K562 (cell line): ENCODE measurements around the gene FOXL2NB. TPM values are rescaled to one million over a fixed set of nuclear protein-coding genes. Genes with fewer than 3 reads are reported as not detected.

Experiments
- ATAC-seq: fragments of 200-7000 bp; cut with Tn5 transposase; 3 replicates; pipeline ENCODE4 v1.9.1; 2020; ENCODE audit warnings: moderate library complexity
- BruUV-seq: library from RNA; stranded (reverse); fragments of 400-500 nt; replicated peaks from 2 replicates; lab custom pipeline; 2021; lab: Mats Ljungman, UMichigan
- CTCF ChIA-PET: fragments of 300-600 bp; formaldehyde crosslinking; extraction: SDS; loops from one replicate; lab custom pipeline; 2021; ENCODE audit warnings: low intra/inter-chr PET ratio; lab: Yijun Ruan, JAX
- POLR2A ChIA-PET: fragments of 300-600, 350-650 bp; sonication (Branson Sonifier 250); formaldehyde crosslinking; extraction: SDS; loops from one replicate; lab custom pipeline; 2021; ENCODE audit warnings: antibody characterized with exemption, inconsistent platforms; lab: Yijun Ruan, JAX
- DNase-seq, 4 experiments: peaks; one replicate each; pipeline versions ENCODE4 v3.0.0 to v3.0.0-alpha.2; 2011 to 2018; ENCODE audit warnings: low spot score in 3 of 4, mixed read lengths in 3 of 4; ENCODE audit errors: extremely low read depth in 1 of 4
- FAIRE-seq: peaks from 2 replicates; lab custom pipeline; 2011; peaks lifted over from hg19 to GRCh38; lab: Jason Lieb, UNC
- H2AFZ ChIP-seq: 2 replicates; pipeline ENCODE4 v1.6.0; 2011; ENCODE audit warnings: low read depth, low read length, control low read depth, inconsistent platforms
- H3K27ac ChIP-seq: fragments of 200-600 bp; 3 replicates; pipeline ENCODE4 v1.8.0; 2011; ENCODE audit warnings: low read depth, mild to moderate bottlenecking, control low read depth, inconsistent platforms, low read length, moderate library complexity, mixed read lengths; ENCODE audit errors: extremely low read depth
- H3K27me3 ChIP-seq, 2 experiments: fragments of 300-600 bp in 1 of 2; 2 replicates in 1 of 2; 3 replicates in 1 of 2; pipeline versions ENCODE4 v1.6.0 to v1.8.0; 2011; ENCODE audit warnings: inconsistent platforms in 2 of 2, low read length in 2 of 2, mild to moderate bottlenecking in 1 of 2, mixed read lengths in 1 of 2, moderate library complexity in 1 of 2; ENCODE audit not compliant: control insufficient read depth in 2 of 2, insufficient read depth in 2 of 2
- H3K36me3 ChIP-seq: fragments of 300-600 bp; 3 replicates; pipeline ENCODE4 v1.8.0; 2011; ENCODE audit warnings: mild to moderate bottlenecking, low read length, inconsistent platforms; ENCODE audit not compliant: control insufficient read depth, insufficient read depth
- H3K4me1 ChIP-seq, 2 experiments: fragments of 200-600 bp in 1 of 2; replicated peaks in 1 of 2; 2 replicates in 1 of 2; 3 replicates in 1 of 2; pipeline versions ENCODE4 v1.5.1 to v1.8.0; 2011; ENCODE audit warnings: inconsistent platforms in 2 of 2, low read length in 2 of 2, mild to moderate bottlenecking in 1 of 2, mixed read lengths in 1 of 2, moderate library complexity in 1 of 2; ENCODE audit not compliant: control insufficient read depth in 2 of 2, insufficient read depth in 2 of 2
- H3K4me2 ChIP-seq: 2 replicates; pipeline ENCODE4 v1.6.1; 2011; ENCODE audit warnings: low read length, control low read depth, inconsistent platforms, mixed read lengths; ENCODE audit not compliant: insufficient read depth
- H3K4me3 ChIP-seq: fragments of 200-600 bp; sonication (generic), shearing (Covaris generic); 2 replicates; pipeline ENCODE4 v1.5.1; 2016; ENCODE audit warnings: control low read depth, inconsistent platforms
- H3K79me2 ChIP-seq: fragments of 200-600 bp; 3 replicates; pipeline ENCODE4 v1.8.0; 2011; ENCODE audit warnings: low read length, inconsistent platforms; ENCODE audit not compliant: control insufficient read depth, insufficient read depth
- H3K9ac ChIP-seq, 2 experiments: 2 replicates each; pipeline versions ENCODE4 v1.6.0 to v1.6.1; 2011; ENCODE audit warnings: low read depth in 2 of 2, low read length in 2 of 2, control low read depth in 1 of 2, inconsistent platforms in 1 of 2, mild to moderate bottlenecking in 1 of 2, mixed read lengths in 1 of 2; ENCODE audit not compliant: insufficient read depth in 1 of 2
- H3K9me1 ChIP-seq: one replicate; pipeline ENCODE4 v1.6.0; 2011; ENCODE audit warnings: inconsistent platforms, mild to moderate bottlenecking, low read length, moderate library complexity; ENCODE audit not compliant: control insufficient read depth, insufficient read depth
- H3K9me3 ChIP-seq: replicated peaks from 2 replicates; pipeline ENCODE4 v1.5.1; 2011; ENCODE audit warnings: low read depth, low read length, inconsistent platforms; ENCODE audit not compliant: control insufficient read depth, insufficient read depth
- H4K20me1 ChIP-seq: replicated peaks from 2 replicates; pipeline ENCODE4 v1.6.1; 2011; ENCODE audit warnings: low read length, inconsistent platforms, mixed read lengths; ENCODE audit not compliant: control insufficient read depth, insufficient read depth
- BRD9 ChIP-seq: fragments of 450-650 bp; IDR thresholded peaks from 2 replicates; pipeline ENCODE4 v1.6.1; 2018; ENCODE audit warnings: low read depth; ENCODE audit not compliant: partially characterized antibody
- CTBP1 ChIP-seq: fragments of 450-650 bp; IDR thresholded peaks from 2 replicates; pipeline ENCODE4 v1.6.1; 2016; ENCODE audit warnings: borderline replicate concordance
- EGR1 ChIP-seq: fragments of 450-650 bp; conservative IDR thresholded peaks from 2 replicates; pipeline ENCODE4 v1.6.1; 2017; ENCODE audit warnings: mild to moderate bottlenecking
- ETV1 ChIP-seq: fragments of 450-650 bp; conservative IDR thresholded peaks from 2 replicates; pipeline ENCODE4 v1.6.1; 2016; ENCODE audit warnings: missing genetic modification characterization, control low read depth, low read depth, missing compliant biosample characterization
- ETV5 ChIP-seq: sonication (generic); formaldehyde crosslinking; IDR thresholded peaks from 2 replicates; pipeline ENCODE4 v1.4.0; 2020; ENCODE audit warnings: low read depth, mild to moderate bottlenecking, missing genetic modification reagents
- GTF2B ChIP-seq: IDR thresholded peaks from 2 replicates; pipeline ENCODE4 v1.6.1; 2011; ENCODE audit not compliant: insufficient read length; ENCODE audit errors: extremely low read depth
- HIVEP1 ChIP-seq: fragments of 250-450 bp; sonication (Bioruptor Pico); IDR thresholded peaks from 2 replicates; pipeline ENCODE4 v1.4.0; 2020; ENCODE audit warnings: mild to moderate bottlenecking
- JUNB ChIP-seq: fragments of 450-650 bp; formaldehyde crosslinking; conservative IDR thresholded peaks from 2 replicates; pipeline ENCODE4 v1.4.0; 2020; ENCODE audit warnings: mild to moderate bottlenecking
- KAT8 ChIP-seq: fragments of 450-650 bp; IDR thresholded peaks from 2 replicates; pipeline ENCODE4 v1.6.1; 2016; ENCODE audit warnings: low read depth, mild to moderate bottlenecking
- KDM1A ChIP-seq, 2 experiments: fragments of 450-650 bp; IDR thresholded peaks; 2 replicates each; pipeline ENCODE4 v1.6.1; 2016; ENCODE audit warnings: mild to moderate bottlenecking in 2 of 2
- MBD2 ChIP-seq: sonication (generic); IDR thresholded peaks from 2 replicates; pipeline ENCODE4 v1.6.1; 2016; ENCODE audit warnings: low read depth, borderline replicate concordance
- MIER1 ChIP-seq: fragments of 450-650 bp; IDR thresholded peaks from 2 replicates; pipeline ENCODE4 v1.6.1; 2016; ENCODE audit warnings: antibody characterized with exemption, mild to moderate bottlenecking, low read depth
- MTA3 ChIP-seq: fragments of 450-650 bp; formaldehyde crosslinking; IDR thresholded peaks from 2 replicates; pipeline ENCODE4 v1.6.1; 2017; ENCODE audit warnings: mild to moderate bottlenecking, borderline replicate concordance
- POLR2H ChIP-seq: IDR thresholded peaks from 2 replicates; pipeline ENCODE4 v1.6.1; 2016; ENCODE audit warnings: missing genetic modification characterization, low read depth, mild to moderate bottlenecking, control low read depth, missing compliant biosample characterization, moderate library complexity
- POU5F1 ChIP-seq: fragments of 150-350 bp; IDR thresholded peaks from 2 replicates; pipeline ENCODE4 v1.6.1; 2014; ENCODE audit warnings: borderline replicate concordance, low read length, low read depth, mild to moderate bottlenecking; ENCODE audit not compliant: partially characterized antibody
- RB1 ChIP-seq: fragments of 450-650 bp; IDR thresholded peaks from 2 replicates; pipeline ENCODE4 v1.6.1; 2017; ENCODE audit warnings: low read depth, mild to moderate bottlenecking
- STAT5A ChIP-seq: IDR thresholded peaks from 2 replicates; pipeline ENCODE4 v1.6.1; 2012; ENCODE audit warnings: low read length, inconsistent platforms, borderline replicate concordance
- TCF3 ChIP-seq: sonication (generic); formaldehyde crosslinking; IDR thresholded peaks from 2 replicates; pipeline ENCODE4 v1.4.0; 2020; ENCODE audit warnings: mild to moderate bottlenecking, missing genetic modification reagents
- TCFL5 ChIP-seq: fragments of 250-450 bp; sonication (Bioruptor Pico); conservative IDR thresholded peaks from 2 replicates; pipeline ENCODE4 v1.6.1; 2021; ENCODE audit warnings: mild to moderate bottlenecking, moderate library complexity, matching md5 sums
- ZHX1 ChIP-seq: fragments of 150-350 bp; conservative IDR thresholded peaks from 2 replicates; pipeline ENCODE4 v1.6.1; 2014; ENCODE audit warnings: low read length
- ZNF197 ChIP-seq: fragments of 200-800 bp; sonication (Bioruptor generic); IDR thresholded peaks from 2 replicates; pipeline ENCODE4 v1.6.1; 2016; ENCODE audit warnings: low read depth, missing genetic modification characterization, missing compliant biosample characterization
- WGBS: fragments of 100-300 bp; shearing (Covaris generic); methylation state at CpG from one replicate; pipeline ENCODE4 v1.1.6; 2016; ENCODE audit warnings: low coverage, mixed read lengths; ENCODE audit not compliant: insufficient coverage; ENCODE audit errors: missing lambda C conversion rate; 5-methylcytosine and 5-hydroxymethylcytosine counted together
- in situ Hi-C: fragments of 300-500 bp; cut with MboI; formaldehyde crosslinking; loops from 4 replicates; pipeline ENCODE4 v1.15.0; 2018; ENCODE audit warnings: inconsistent platforms, mixed read lengths
- intact Hi-C: fragments of 100-400 bp; cut with micrococcal nuclease; formaldehyde crosslinking; loops from 2 replicates; pipeline ENCODE4 v1.14.2; 2022
- polyA plus RNA-seq, 8 experiments: library from polyadenylated mRNA; depleted of rRNA in 4 of 8; stranded (reverse) in 5 of 8; unstranded in 3 of 8; fragments of >200 nt; fragmentation: Nextera tagmentation in 2 of 8; fragmentation: Illumina TruSeq in 1 of 8; extraction: Ambion mirVana in 2 of 8; extraction: Trizol in 1 of 8; gene quantifications; 2 replicates each; pipeline versions ENCODE4 v1.2.1 to v1.2.3, GENCODE V29; 2011 to 2014; ENCODE audit warnings: inconsistent platforms in 1 of 8, missing spikeins in 1 of 8
- total RNA-seq, 7 experiments: library from RNA; depleted of rRNA in 6 of 7; stranded (reverse); fragments of >200 nt in 6 of 7; fragmentation: Illumina TruSeq in 2 of 7; extraction: Trizol in 2 of 7; gene quantifications; 2 replicates each; pipeline versions ENCODE4 v1.2.1 to v1.2.3, GENCODE V29; 2011 to 2021; ENCODE audit warnings: low replicate concordance in 1 of 7

Gene FOXL2NB
- total and polyA plus RNA-seq, 9 of the 15 experiments (the other 6 are each of a cell fraction or from before 2014, with no cell fraction given): 0.71 to 17.4 (median 9.0) TPM

- H4K20me1 ChIP-seq: no peaks in the 10 kb centered on the region
- H3K79me2 ChIP-seq: peaks cover 7% of the 10 kb centered on the region; the same call in 2 of the 3 replicates
- ChIA-PET CTCF (interaction anchor here (0.6 to 2.5 kb wide), 8 partner anchors 79 to 735 kb away, joined by 3 to 21 read pairs (median 7); partner anchors contain the start of genes CEP70 and PIK3CB), POLR2A (interaction anchor here (0.6 to 1.9 kb wide), 19 partner anchors 12 to 531 kb away, joined by 3 to 11 read pairs (median 4); partner anchors contain the start of genes CEP70 and PIK3CB)
- H3K4me1 ChIP-seq: peaks cover 32 to 38% of the 10 kb centered on the region in 2 experiments
- 3% methylated on average over 19 of the region's 19 CpGs for WGBS
- TSS peak; percentile 73 for BruUV-seq
- H3K9me1 ChIP-seq: no peaks in the 10 kb centered on the region
- peak overlapping the region; percentile 98 for H3K27ac ChIP-seq
- peak overlapping the region; percentile 80 for H3K4me2 ChIP-seq
- H3K9ac ChIP-seq: peak overlapping the region; percentile 95 to 99
- H3K9me3 ChIP-seq: no peaks in the 10 kb centered on the region
- H3K4me3 ChIP-seq: peak overlapping the region; percentile 79
- H2AFZ ChIP-seq: peak overlapping the region; percentile 98
- FAIRE-seq (peak; percentile 87), ATAC-seq (peak; percentile 47), DNase-seq (peak; percentile 65 to 80 (median 72))
- no peaks in the 10 kb centered on the region for H3K36me3 ChIP-seq
- in situ Hi-C loops: loop anchor here (5.0 kb wide), 2 partner anchors 83 to 218 kb away; partner anchors contain the start of gene PIK3CB
- intact Hi-C loops: loop anchor here (1.0 to 10.0 kb wide), 5 partner anchors 40 to 848 kb away; partner anchors contain the start of genes ARMC8, CEP70 and PIK3CB
- H3K27me3 ChIP-seq: no peaks in the 10 kb centered on the region
- no peak for TF ChIP-seq ZNF197 (CRISPR knock-in tag)
- TF ChIP-seq EGR1: no peak
- no peak for TF ChIP-seq JUNB (CRISPR knock-in tag)
- TF ChIP-seq MTA3: peak; percentile 40; the same call in 1 of the 2 replicates
- peak; percentile 83 for TF ChIP-seq CTBP1
- peak; percentile 68 for TF ChIP-seq BRD9
- TF ChIP-seq MIER1: no peak
- no peak for TF ChIP-seq TCFL5
- no peak for TF ChIP-seq ZHX1
- TF ChIP-seq MBD2: peak; percentile 35; the same call in 1 of the 2 replicates
- peak; percentile 69 for TF ChIP-seq TCF3
- TF ChIP-seq KAT8: no peak
- no peak for TF ChIP-seq POU5F1
- peak; percentile 53 to 70 for TF ChIP-seq KDM1A (IDR thresholded peaks at IDR 0.05)
- TF ChIP-seq HIVEP1 (CRISPR knock-in tag): no peak
- TF ChIP-seq ETV5 (CRISPR knock-in tag): peak; percentile 47
- no peak for TF ChIP-seq RB1
- 0 out of 2 replicates have a peak, but pooled peaks have one; percentile 7 for TF ChIP-seq POLR2H (tag)
- TF ChIP-seq STAT5A: no peak
- no peak for TF ChIP-seq GTF2B
- TF ChIP-seq ETV1 (tag): peak; percentile 51
Measured at GRCh38 chr3:138914870-138915502, 32.0 kb upstream of the FOXL2NB start.
